Gastroesophageal sphincter (tissue), 4 donors: ENCODE measurements around the gene KLK6. TPM values are rescaled to one million over a fixed set of nuclear protein-coding genes. Genes with fewer than 3 reads are reported as not detected.
A peak's percentile ranks its signal among the peaks of the same experiment; 100 is the strongest.

Source experiments
- ATAC-seq: fragments of 150-250 bp; one replicate; pipeline ENCODE4 v1.9.1; 2016; ENCODE audit warnings: mild to moderate bottlenecking, moderate library complexity
- H3K27ac ChIP-seq, 4 donors: fragments of 200-600 bp; sonication (generic) in 3 of 4; 1 replicate in 3 of 4; 2 replicates in 1 of 4; pipeline ENCODE4 v1.5.1; 2016 to 2019
- H3K27me3 ChIP-seq: fragments of 200-600 bp; sonication (generic); one replicate; pipeline ENCODE4 v1.5.1; 2019
- H3K36me3 ChIP-seq, 2 donors: fragments of 200-600 bp; sonication (generic); one replicate each; pipeline ENCODE4 v1.5.1; 2019; ENCODE audit warnings: control low read depth in 1 of 2
- H3K4me1 ChIP-seq, 3 donors: fragments of 200-600 bp; sonication (generic); 1 replicate in 2 of 3; 2 replicates in 1 of 3; pipeline ENCODE4 v1.5.1; 2016 to 2019; ENCODE audit warnings: control low read depth in 2 of 3
- H3K4me3 ChIP-seq, 2 donors: fragments of 200-600 bp; sonication (generic); one replicate each; pipeline ENCODE4 v1.5.1; 2019; ENCODE audit warnings: mild to moderate bottlenecking in 1 of 2, moderate library complexity in 1 of 2
- H3K9me3 ChIP-seq, 3 donors: fragments of 200-600 bp; sonication (generic); one replicate each; pipeline ENCODE4 v1.5.1; 2017 to 2019; ENCODE audit warnings: control low read depth in 2 of 3
- EP300 ChIP-seq: sonication (generic); formaldehyde crosslinking; IDR thresholded peaks from one replicate; pipeline ENCODE4 v1.6.1; 2017; ENCODE audit warnings: antibody characterized with exemption, mild to moderate bottlenecking
- POLR2A ChIP-seq, 2 donors: fragments of 450-650 bp; IDR thresholded peaks; one replicate each; pipeline ENCODE4 v1.6.1; 2017; ENCODE audit warnings: antibody characterized with exemption in 2 of 2, mild to moderate bottlenecking in 2 of 2, moderate library complexity in 1 of 2
- POLR2AphosphoS5 ChIP-seq: sonication (generic); formaldehyde crosslinking; IDR thresholded peaks from one replicate; pipeline ENCODE4 v1.6.1; 2017; ENCODE audit warnings: antibody characterized with exemption
- WGBS, 2 donors: methylation state at CpG; one replicate each; pipeline ENCODE4 v1.1.5; 2018; ENCODE audit warnings: low coverage in 1 of 2; 5-methylcytosine and 5-hydroxymethylcytosine counted together
- total RNA-seq, 4 donors: library from RNA; depleted of rRNA; stranded (reverse); fragments of >200 nt; gene quantifications; one replicate each; pipeline ENCODE4 v1.1.0, GENCODE V29; 2016
- TF ChIP-seq, protein P1 (sequence below), 4 experiments: fragments of 200-600 bp in 2 of 4; fragments of 450-650 bp in 2 of 4; sonication (generic) in 1 of 4; IDR thresholded peaks; one replicate each; pipeline ENCODE4 v1.5.1; 2017 to 2019; ENCODE audit warnings: antibody characterized with exemption in 4 of 4, mild to moderate bottlenecking in 2 of 4, moderate library complexity in 2 of 4

The KLK6 gene
- 1 to 10 TPM in 2 of 4 donors, not detected in 2; 1.1 to 7.8 TPM for total RNA-seq

GRCh38 chr19:50969413-50969760 lies at the start of gene KLK6:
Gene KLK6 (minus strand): TSS chr19:50969591. CDS start chr19:50968104, 1,487 bp downstream.
- no peaks in the 10 kb centered on the region for H3K4me1 ChIP-seq
- no peak within 1 kb of the TSS for H3K4me3 ChIP-seq
- no peaks in the 10 kb centered on the region for H3K9me3 ChIP-seq
- WGBS, 2 donors, result 60 to 69% methylated on average over 7 to 10 of the region's 19 CpGs
- H3K27me3 ChIP-seq, result peaks cover 95% of the 10 kb centered on the region
- TF ChIP-seq POLR2A (IDR thresholded peaks at IDR 0.05) (no peak), POLR2AphosphoS5 (no peak), EP300 (no peak)
- TF ChIP-seq, protein P1, sequence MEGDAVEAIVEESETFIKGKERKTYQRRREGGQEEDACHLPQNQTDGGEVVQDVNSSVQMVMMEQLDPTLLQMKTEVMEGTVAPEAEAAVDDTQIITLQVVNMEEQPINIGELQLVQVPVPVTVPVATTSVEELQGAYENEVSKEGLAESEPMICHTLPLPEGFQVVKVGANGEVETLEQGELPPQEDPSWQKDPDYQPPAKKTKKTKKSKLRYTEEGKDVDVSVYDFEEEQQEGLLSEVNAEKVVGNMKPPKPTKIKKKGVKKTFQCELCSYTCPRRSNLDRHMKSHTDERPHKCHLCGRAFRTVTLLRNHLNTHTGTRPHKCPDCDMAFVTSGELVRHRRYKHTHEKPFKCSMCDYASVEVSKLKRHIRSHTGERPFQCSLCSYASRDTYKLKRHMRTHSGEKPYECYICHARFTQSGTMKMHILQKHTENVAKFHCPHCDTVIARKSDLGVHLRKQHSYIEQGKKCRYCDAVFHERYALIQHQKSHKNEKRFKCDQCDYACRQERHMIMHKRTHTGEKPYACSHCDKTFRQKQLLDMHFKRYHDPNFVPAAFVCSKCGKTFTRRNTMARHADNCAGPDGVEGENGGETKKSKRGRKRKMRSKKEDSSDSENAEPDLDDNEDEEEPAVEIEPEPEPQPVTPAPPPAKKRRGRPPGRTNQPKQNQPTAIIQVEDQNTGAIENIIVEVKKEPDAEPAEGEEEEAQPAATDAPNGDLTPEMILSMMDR (IDR thresholded peaks at IDR 0.05), result no peak
- H3K36me3 ChIP-seq, result no peaks in the 10 kb centered on the region
- no peak within 1 kb of the TSS for H3K27ac ChIP-seq
- no peak for ATAC-seq

DNA sequence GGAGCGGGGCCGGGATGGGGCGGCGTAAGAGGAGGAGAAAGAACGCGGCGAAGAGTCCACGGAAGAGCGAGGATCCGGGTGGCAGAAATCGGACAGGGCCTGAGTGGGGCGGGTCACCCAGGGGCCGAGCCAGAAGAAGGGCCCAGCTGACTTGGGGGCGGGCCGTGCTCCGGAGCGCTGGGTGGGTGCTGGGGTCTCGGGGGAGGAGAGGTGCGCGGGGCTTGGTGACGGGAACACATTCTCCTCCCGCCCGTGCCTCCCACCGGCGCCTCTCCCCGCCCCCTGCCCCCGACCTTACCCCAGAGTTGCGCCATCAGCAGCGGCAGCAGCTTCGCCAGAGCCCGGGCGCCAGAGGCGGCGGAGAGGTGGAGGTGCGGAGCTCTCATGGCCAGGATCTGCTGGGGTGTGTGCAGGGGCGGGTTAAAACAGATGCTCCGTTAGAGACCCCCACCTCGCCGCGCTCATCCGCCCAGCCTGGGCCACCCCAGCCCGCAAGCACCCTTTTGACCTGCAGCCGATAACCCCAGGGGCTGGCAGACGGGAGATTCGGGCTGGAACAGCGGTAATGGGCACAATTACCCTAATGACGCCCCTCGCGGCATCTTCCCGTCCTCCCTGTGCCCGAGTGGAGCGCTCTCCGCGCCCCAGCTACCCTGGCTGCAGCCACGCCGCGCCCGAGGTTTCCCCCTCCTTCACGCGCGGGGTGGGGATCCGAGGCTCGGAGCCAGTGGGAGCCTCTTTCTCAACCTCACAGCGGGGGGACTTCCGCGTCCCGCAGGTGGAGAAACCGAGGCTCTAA lies 49.6 kb upstream of the KLK6 start:
- TF ChIP-seq POLR2A (IDR thresholded peaks at IDR 0.05), result no peak
- TF ChIP-seq POLR2AphosphoS5, result no peak
- TF ChIP-seq, protein P1 (IDR thresholded peaks at IDR 0.05), result no peak
- TF ChIP-seq EP300, result no peak
- no peak for ATAC-seq
- 2 to 3% methylated on average over 9 to 13 of the region's 68 CpGs for WGBS, 2 donors
- H3K4me1 ChIP-seq, result peaks cover 0 to 31% (median 3%) of the 10 kb centered on the region in 3 donors
- no peaks in the 10 kb centered on the region for H3K36me3 ChIP-seq
- H3K27ac ChIP-seq, result no peak overlapping the region
- H3K9me3 ChIP-seq, result no peaks in the 10 kb centered on the region
- H3K4me3 ChIP-seq, result peak overlapping the region in 1 of 2 donors; percentile 34
- H3K27me3 ChIP-seq, result peaks cover 93% of the 10 kb centered on the region

DNA sequence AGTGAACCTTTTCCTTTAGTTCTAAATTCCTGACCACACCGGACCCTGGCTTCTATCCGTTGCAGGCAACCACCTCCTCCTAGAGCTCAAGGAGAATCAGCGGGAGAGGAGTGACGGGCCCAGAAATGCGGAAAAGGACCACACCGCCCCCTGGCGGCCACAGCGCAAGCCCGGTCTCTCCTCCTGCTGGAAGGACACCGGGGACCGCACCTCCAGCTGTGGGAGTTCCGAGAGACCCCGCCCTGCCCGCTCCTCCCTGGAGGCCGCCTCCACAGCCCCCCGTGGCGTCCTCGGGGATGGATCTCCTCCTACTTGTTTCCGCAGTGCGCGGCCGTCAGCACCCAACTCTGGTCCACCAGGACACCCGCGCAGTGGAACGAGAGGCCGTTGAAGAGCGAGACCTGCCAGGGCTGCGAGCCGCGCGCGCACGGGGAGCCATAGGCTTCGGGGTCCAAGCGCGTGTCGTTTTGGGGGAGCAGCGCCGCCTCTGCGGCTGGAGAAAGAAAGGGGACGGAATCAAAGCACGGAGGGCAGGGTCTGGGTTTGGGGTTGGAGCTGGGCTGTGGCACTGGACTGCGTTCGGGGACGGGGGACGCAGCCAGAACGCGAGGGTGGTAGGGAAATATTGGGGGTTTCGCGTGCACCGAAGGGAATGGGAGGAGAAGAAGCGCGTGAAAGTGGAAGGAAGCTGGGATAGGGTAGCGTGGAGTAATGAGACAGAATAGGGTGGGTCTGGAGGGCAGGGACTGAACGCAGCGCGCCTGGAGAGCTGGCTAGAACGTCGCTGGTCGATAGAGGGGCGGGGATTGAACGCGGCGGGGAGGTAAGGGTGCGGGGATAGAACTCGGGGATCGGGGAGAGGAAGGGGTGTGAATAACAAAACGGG lies 47.6 kb upstream of the KLK6 start:
- peaks cover 93% of the 10 kb centered on the region for H3K27me3 ChIP-seq
- TF ChIP-seq, protein P1 (IDR thresholded peaks at IDR 0.05), result peak in 2 of 4 experiments; percentile 19 to 29
- no peak for TF ChIP-seq POLR2AphosphoS5
- peak overlapping the region in 1 of 2 donors; percentile 23 for H3K4me3 ChIP-seq
- no peaks in the 10 kb centered on the region for H3K36me3 ChIP-seq
- WGBS, 2 donors, result 1 to 3% methylated on average over 18 to 26 of the region's 68 CpGs
- H3K9me3 ChIP-seq, result no peaks in the 10 kb centered on the region
- peaks cover 0 to 31% (median 3%) of the 10 kb centered on the region in 3 donors for H3K4me1 ChIP-seq
- H3K27ac ChIP-seq, result no peak overlapping the region
- no peak for ATAC-seq

DNA sequence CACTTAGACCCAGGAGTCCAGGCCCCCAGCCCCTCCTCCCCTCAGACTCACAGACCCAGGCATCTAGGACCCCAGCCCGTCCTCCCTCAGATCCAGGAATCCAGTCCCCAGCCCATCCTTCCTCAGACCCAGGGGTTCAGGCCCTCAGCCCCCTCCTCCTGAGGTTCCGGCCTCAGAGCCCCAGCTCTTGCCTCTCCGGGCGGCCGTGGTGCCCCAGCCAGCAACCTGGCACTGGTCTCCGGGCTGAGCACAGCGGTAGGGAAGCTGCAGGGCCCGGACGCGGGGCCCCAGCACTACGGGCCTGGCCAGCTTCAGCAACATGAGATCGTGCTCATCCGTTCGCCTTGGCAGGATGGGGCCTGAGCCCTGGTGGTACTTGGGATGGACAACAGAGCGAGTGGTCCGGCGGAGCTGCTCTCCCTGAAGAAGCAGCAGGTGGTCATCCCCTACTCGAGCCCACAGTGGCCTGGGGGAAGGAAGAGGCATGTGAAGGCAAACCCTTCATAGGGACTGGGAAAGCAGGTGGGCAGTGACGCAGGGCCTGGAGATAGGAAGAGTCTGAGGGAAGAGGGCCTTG lies 46.4 kb upstream of the KLK6 start:
- Histone ChIP-seq H3K36me3 (no peaks in the 10 kb centered on the region), H3K4me1 (peaks cover 0 to 31% (median 3%) of the 10 kb centered on the region in 3 donors), H3K27me3 (peaks cover 97% of the 10 kb centered on the region), H3K27ac (no peak overlapping the region), H3K9me3 (no peaks in the 10 kb centered on the region), H3K4me3 (no peak overlapping the region)
- no peak for TF ChIP-seq POLR2AphosphoS5
- no peak for TF ChIP-seq POLR2A (IDR thresholded peaks at IDR 0.05)
- no peak for TF ChIP-seq EP300
- TF ChIP-seq, protein P1 (IDR thresholded peaks at IDR 0.05), result no peak
- ATAC-seq, result no peak
- WGBS, 2 donors, result 90% methylated on average over 2 of the region's 19 CpGs; no CpG with 5 or more reads in 1 of the 2 donors
